AG04449 (cell line): ENCODE results near the gene ADAMTS6.

Experiments used
- CTCF ChIA-PET: fragments of 350-600 bp; formaldehyde crosslinking; extraction: SDS; loops from one replicate; lab custom pipeline; 2021; ENCODE audit warnings: antibody characterized with exemption; lab: Yijun Ruan, JAX
- POLR2A ChIA-PET: fragments of 400-600, 350-600 bp; formaldehyde crosslinking; extraction: SDS; loops from one replicate; lab custom pipeline; 2020; ENCODE audit warnings: antibody characterized with exemption, inconsistent platforms; lab: Yijun Ruan, JAX
- DNase-seq: peaks from one replicate; pipeline ENCODE4 v3.0.0-alpha.2; 2010; ENCODE audit warnings: low read depth, low spot score
- H3K4me3 ChIP-seq: 2 replicates; pipeline ENCODE4 v1.5.1; 2011; ENCODE audit warnings: low read depth, mild to moderate bottlenecking, control low read depth, low read length
- TF ChIP-seq, protein P1 (sequence below): IDR thresholded peaks from one replicate; pipeline ENCODE4 v1.5.1; 2011; ENCODE audit warnings: mild to moderate bottlenecking, moderate library complexity, low read length, control low read depth, inconsistent platforms; ENCODE audit not compliant: insufficient read depth; ENCODE audit errors: missing control alignments

Gene ADAMTS6

DNA sequence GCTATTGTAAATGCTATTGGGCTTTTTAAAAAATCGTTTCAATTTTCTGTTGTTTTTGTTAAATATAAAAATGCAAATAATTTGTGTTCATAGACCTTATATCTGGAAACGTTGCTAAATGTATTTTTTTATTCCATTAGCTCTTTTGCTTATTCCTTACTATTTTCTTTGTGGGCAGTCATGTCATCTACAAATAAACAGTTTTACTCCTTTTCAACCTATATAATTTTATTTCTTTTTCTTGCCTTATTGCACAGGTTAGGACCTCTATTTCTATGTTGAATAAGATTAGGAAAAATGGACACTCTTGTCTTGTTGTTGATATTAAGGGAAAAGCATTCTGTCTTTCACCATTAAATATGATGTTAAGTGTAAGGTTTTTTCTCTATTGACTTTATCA is 364.2 kb downstream of the ADAMTS6 start:
- TF ChIP-seq, protein P1, sequence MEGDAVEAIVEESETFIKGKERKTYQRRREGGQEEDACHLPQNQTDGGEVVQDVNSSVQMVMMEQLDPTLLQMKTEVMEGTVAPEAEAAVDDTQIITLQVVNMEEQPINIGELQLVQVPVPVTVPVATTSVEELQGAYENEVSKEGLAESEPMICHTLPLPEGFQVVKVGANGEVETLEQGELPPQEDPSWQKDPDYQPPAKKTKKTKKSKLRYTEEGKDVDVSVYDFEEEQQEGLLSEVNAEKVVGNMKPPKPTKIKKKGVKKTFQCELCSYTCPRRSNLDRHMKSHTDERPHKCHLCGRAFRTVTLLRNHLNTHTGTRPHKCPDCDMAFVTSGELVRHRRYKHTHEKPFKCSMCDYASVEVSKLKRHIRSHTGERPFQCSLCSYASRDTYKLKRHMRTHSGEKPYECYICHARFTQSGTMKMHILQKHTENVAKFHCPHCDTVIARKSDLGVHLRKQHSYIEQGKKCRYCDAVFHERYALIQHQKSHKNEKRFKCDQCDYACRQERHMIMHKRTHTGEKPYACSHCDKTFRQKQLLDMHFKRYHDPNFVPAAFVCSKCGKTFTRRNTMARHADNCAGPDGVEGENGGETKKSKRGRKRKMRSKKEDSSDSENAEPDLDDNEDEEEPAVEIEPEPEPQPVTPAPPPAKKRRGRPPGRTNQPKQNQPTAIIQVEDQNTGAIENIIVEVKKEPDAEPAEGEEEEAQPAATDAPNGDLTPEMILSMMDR, result no peak
- H3K4me3 ChIP-seq, result no peak overlapping the region
- POLR2A ChIA-PET, result no interaction called here
- CTCF ChIA-PET, result interaction anchor here (1.0 kb wide), 1 partner anchor 366 kb away, joined by 3 read pairs; no protein-coding TSS in a partner anchor
- DNase-seq, result no peak

DNA sequence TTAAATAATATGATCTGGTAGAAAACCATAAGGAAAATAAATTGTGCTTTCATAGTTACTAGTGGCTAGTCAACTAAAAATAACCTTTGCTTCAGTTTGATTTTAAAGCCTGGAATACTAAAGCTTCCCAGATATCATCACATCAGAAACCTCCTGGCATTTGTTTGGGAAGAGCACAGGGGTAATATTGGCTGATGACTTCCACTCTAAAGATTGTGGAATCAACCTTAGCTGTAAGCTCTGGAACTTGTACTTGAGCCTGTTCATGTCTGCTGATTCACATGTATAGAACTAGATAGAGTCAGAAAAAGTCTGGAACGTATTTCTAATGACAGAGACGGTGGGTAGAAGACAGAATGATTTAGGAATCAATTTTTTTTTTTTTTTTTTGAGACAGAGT is 367.9 kb downstream of the ADAMTS6 start:
- TF ChIP-seq, protein P1, result no peak
- no peak overlapping the region for H3K4me3 ChIP-seq
- ChIA-PET POLR2A (no interaction called here), CTCF (interaction anchor here (3.3 to 3.9 kb wide), 2 partner anchors 10 to 13 kb away, joined by 11 to 17 read pairs; no protein-coding TSS in a partner anchor)
- DNase-seq, result no peak

DNA sequence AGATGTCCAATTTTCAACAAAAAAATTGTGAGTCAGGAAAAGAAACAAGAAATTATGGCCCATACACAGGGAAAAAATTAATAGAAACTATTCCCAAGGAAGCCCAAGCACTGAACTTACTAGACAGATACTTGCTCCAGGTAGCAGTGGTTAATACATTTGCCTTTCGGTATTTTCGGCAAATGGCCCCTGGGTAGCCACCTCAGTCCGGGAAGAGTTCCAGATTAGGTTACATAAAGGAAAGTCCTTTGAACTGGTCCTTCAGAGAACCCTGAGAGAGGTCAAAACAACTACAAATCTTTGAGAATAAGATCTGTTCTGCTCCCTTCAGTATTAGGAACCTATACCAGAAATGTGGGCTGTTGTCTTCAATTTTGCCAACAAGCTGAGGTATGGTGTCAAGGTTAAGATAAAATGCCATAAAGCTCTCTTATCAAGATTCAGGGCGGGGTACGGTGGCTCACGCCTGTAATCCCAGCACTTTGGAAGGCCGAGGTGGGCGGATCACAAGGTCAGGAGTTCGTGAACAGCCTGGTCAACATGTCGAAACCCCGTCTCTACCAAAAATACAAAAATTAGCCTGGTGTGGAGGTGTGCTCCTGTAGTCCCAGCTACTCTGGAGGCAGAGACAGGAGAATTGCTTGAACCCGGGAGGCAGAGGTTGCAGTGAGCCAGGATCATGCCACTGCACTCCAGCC is 369.6 kb downstream of the ADAMTS6 start:
- DNase-seq, result no peak
- ChIA-PET POLR2A (no interaction called here), CTCF (interaction anchor here (1.5 to 3.9 kb wide), 2 partner anchors 8 to 11 kb away, joined by 4 to 17 read pairs; no protein-coding TSS in a partner anchor)

DNA sequence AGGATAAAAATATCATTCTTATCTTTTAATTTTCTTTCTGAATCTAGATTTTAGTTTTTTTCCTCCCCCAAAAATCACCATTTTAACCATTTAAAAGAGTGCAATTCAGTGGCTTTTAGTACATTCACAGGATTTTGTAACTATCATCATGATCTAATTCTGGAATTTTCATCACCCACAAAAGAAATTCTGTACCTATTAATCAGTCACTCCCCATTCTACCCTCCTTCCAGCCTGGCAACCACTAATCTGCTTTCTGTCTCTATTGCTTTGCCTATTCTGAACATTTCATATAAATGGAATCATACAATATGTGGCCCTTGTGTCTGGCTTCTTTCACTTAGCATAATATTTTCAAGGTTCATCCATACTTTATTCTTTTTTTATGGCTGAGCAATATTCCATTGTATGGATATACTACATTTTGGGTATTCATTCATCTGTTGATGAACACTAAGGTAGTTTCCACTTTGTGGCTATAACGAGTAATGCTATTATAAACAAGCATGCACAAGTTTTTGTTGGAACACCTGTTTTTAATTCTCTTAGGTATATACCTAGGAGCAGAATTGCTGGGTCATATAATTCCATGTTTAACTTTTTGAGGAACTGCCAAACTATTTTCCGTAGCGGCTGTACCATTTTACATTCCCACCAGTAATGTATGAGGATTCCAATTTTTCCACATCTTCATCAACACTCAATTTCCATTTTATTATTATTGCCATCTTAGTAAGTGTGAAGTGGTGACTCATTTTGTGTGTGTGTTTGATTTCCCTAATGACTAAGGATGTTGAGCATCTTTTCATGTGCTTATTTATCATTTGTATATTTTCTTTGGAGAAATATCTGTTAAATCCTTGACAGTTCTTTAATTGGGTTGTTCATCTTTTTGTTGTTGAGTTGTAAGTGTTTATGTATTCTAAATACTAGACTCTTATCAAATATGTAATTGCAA is 372.7 kb downstream of the ADAMTS6 start:
- DNase-seq, result no peak
- H3K4me3 ChIP-seq, result no peak overlapping the region
- POLR2A ChIA-PET, result no interaction called here
- TF ChIP-seq, protein P1, result no peak
- CTCF ChIA-PET, result no interaction called here

More for the DNA sequence above, 369.6 kb downstream of the ADAMTS6 start:
- no peak overlapping the region for H3K4me3 ChIP-seq
- TF ChIP-seq, protein P1, result no peak

DNA sequence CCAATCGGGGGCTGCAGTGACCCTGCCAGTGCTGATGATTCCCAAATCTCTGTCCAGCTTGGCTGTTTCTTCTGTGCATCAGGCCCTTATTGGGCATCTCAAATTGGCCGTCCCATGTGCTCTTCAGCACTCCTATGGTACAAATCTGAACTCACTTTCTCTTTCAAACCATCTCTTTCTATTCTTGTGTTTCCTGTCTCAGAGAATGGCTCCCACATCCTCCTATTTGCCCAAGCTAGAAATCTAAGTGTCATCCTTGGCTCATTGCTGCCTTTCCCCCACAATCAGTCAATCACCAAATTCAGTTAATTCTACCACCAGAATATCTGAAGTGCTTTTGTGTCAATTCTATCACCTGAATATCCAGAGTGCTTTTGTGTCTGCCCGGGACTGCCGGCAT is 376.4 kb downstream of the ADAMTS6 start:
- CTCF ChIA-PET, result interaction anchor here (0.6 kb wide), 1 partner anchor 18 kb away, joined by 3 read pairs; no protein-coding TSS in a partner anchor
- TF ChIP-seq, protein P1, result no peak
- no peak overlapping the region for H3K4me3 ChIP-seq
- POLR2A ChIA-PET, result no interaction called here
- no peak for DNase-seq
